Esophagus muscularis mucosa (tissue), 3 donors: ENCODE results near the gene MGLL.

Experiments used
- POLR2A ChIP-seq: fragments of 450-650 bp; IDR thresholded peaks from one replicate; pipeline ENCODE4 v1.6.1; 2017; ENCODE audit warnings: antibody characterized with exemption, moderate library complexity, mild to moderate bottlenecking, low read depth
- TF ChIP-seq, protein P1 (sequence below), 3 experiments: fragments of 200-600 bp in 2 of 3; fragments of 450-650 bp in 1 of 3; sonication (generic) in 2 of 3; IDR thresholded peaks; one replicate each; pipeline ENCODE4 v1.5.1; 2017 to 2019; ENCODE audit warnings: antibody characterized with exemption in 3 of 3, mild to moderate bottlenecking in 2 of 3, moderate library complexity in 1 of 3

DNA sequence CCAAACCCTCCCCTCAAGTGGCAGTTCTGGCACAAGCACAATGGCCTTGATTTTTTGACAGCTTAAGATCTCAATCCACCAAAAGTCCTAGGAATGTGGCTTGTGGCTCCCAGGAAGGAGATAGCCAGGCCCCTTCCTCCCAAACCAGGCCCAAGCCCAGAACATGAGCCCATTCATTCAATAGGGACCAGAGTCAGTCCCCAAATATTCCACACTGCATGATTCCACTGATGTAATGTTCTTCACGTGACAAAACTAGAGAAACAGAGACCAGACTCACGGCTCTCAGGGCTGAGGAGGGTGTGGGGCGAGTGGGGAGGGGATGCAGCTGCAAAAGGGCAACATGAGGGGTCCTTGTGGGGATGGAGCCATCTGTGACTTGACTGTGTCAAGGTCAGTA, 124.0 kb downstream of the MGLL start:
- TF ChIP-seq POLR2A = no peak
- TF ChIP-seq, protein P1, sequence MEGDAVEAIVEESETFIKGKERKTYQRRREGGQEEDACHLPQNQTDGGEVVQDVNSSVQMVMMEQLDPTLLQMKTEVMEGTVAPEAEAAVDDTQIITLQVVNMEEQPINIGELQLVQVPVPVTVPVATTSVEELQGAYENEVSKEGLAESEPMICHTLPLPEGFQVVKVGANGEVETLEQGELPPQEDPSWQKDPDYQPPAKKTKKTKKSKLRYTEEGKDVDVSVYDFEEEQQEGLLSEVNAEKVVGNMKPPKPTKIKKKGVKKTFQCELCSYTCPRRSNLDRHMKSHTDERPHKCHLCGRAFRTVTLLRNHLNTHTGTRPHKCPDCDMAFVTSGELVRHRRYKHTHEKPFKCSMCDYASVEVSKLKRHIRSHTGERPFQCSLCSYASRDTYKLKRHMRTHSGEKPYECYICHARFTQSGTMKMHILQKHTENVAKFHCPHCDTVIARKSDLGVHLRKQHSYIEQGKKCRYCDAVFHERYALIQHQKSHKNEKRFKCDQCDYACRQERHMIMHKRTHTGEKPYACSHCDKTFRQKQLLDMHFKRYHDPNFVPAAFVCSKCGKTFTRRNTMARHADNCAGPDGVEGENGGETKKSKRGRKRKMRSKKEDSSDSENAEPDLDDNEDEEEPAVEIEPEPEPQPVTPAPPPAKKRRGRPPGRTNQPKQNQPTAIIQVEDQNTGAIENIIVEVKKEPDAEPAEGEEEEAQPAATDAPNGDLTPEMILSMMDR (IDR thresholded peaks at IDR 0.05) = no peak
